Lung microvascular endothelial cell (primary cell): ENCODE measurements around the gene TAAR9. TPM values are rescaled to one million over a fixed set of nuclear protein-coding genes. Genes with fewer than 3 reads are reported as not detected.

Experiments used
- DNase-seq, 2 donors: peaks; one replicate each; pipeline versions ENCODE4 v3.0.0 to v3.0.0-alpha.2; 2010; ENCODE audit warnings: low read depth in 2 of 2
- total RNA-seq: library from RNA; depleted of rRNA; stranded (reverse); fragments of >200 nt; gene quantifications from 2 replicates; pipeline ENCODE4 v1.2.1, GENCODE V29; 2014

Gene TAAR9, protein sequence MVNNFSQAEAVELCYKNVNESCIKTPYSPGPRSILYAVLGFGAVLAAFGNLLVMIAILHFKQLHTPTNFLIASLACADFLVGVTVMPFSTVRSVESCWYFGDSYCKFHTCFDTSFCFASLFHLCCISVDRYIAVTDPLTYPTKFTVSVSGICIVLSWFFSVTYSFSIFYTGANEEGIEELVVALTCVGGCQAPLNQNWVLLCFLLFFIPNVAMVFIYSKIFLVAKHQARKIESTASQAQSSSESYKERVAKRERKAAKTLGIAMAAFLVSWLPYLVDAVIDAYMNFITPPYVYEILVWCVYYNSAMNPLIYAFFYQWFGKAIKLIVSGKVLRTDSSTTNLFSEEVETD
- total RNA-seq: not detected in 2 replicates

DNA sequence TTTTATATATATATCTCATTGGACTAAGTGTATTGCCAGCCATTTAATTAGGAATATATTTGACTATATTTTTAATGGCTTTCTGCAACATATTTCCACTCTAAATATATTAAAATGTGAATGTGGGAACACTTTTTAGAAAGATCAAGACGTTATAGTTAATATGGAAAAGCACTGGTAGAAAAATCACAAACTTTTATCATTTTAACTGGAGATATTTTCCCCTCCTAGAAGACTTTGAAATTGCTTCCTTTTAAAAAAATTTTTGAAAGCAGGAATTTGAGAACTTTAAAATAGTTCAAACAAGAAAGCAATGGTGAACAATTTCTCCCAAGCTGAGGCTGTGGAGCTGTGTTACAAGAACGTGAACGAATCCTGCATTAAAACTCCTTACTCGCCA, at the start of gene TAAR9:
Gene TAAR9, plus strand, starts transcription at position 301 of the 400 bp plus-strand sequence. Its CDS starts 13 bp downstream, at position 314.
- no peak for DNase-seq

DNA sequence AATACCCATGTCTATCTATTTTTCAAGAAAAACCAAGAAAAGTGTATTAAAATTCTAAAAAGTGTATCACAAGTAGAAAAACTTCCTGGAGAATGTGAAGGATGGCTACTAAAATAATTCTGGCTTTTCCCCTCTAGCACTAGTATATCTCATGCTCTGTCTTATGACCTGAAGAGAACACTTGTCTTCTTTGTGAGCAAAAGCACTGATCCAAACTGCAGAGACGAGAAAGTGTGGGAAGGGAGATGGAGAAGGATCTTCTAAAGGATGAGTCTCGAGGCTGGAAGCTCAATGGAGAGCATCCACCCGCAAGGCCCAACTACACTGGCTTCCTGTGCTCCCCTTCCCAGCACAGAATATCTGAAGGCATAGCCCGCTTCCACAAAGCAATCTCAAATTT, 48.7 kb upstream of the TAAR9 start:
- no peak for DNase-seq

DNA sequence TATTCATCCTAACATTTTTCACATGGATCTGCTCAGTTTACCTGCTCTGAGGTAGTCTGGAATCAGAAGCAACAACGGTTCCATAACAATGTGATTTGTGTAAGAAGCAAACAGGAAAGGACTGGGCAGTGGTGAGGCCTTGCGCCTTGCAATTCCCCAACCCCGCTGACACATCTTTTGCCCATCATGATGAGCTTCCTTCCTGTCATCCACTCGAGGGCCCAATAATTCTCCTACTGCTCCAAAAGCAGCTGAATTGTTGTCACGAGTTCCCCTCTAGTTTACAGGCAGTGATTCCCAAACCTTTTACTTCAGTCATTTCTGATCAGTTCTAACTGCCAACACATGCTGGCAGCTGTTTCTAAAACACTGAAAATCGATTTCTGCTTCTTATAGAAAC, 48.1 kb upstream of the TAAR9 start:
- DNase-seq: peak; percentile 70 to 89

DNA sequence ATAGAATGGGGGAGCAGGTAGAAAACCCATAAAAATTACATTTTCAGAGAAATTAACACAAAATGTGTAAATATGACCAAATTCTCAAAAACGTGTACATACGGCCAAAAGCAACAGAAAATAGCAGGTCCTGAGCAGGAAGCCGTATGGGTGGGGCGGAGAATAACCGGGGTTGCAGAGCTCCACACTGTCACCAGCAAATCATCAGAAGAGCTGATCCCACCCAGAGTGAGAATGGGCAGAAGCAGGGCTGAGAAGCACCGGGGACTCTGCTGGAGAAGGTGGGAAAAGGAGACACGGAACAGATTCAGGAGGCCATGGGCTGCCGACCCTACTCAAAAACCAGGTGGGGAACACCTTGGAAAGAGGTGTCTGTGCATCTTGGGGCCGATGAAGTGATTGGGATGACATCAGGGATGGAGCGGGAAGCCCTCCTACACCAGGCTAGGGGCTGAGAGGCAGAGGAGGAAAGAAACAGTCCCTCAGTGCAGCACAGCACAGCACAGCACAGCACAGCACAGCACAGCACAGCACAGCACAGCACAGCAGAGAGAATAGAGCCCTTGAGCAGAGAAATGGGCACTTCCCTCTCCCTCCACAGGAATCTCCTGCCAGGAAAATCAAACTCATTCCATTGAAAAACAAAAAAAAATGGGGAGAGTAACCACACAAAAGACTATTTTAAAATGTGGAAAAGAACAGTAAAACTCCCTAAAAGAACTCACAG, 47.4 kb upstream of the TAAR9 start:
- DNase-seq: peak; percentile 33 to 67

DNA sequence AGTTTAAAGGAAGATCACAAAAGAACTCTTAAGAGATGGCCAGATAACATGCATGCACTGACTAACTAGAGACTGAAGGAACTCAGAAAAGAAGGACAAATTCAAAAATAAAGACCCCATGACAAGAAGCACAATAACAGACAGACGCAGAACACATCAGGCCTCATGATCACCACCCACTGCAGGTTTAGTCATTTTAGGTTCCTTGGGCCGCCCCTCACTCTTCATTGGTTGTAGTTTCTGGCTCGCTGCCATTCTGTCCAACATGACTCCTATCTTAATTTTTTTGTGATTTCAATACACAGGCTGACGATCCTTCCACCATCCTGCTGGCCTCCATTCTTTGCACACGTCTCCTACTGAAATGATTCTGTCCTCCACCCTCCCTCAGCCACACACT, 46.8 kb upstream of the TAAR9 start:
- peak; percentile 32 to 78 for DNase-seq

DNA sequence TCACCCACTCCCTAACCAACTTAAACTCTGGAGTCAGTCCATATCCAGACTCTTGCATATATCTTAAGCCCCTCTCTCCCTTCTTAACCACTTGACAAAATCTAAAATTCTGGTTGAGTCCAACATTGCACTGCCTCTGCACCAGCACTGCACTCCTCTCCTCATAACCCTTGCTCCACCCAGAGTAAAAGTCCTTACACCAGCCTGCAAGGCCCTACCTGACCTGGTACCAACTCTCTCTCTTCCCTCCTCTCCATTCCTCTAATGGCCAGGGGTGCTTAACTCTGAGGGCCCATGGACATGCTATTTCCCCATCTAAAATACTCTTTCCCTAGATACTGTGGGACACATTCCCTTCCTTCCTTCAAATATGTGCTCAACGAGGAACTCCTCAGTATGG, 46.2 kb upstream of the TAAR9 start:
- DNase-seq: no peak

DNA sequence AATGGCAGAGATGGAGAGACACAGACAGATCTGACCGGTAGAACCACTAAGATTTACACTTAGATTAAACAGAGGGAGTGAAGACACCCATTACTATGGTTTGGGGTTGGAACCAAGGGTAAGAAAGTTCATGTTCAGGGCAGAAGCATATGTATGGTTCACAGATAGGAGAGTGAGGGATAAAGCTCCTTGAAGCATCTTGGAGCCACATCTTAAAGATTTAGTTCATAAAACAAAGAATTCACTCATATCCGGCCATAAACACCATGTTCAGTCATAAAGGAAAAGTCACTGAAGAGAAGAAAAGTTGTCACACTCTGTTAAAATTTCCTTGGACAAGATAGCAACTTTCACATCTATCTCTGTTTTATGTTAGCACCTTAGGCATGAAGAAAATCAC, 43.1 kb upstream of the TAAR9 start:
- DNase-seq: no peak

DNA sequence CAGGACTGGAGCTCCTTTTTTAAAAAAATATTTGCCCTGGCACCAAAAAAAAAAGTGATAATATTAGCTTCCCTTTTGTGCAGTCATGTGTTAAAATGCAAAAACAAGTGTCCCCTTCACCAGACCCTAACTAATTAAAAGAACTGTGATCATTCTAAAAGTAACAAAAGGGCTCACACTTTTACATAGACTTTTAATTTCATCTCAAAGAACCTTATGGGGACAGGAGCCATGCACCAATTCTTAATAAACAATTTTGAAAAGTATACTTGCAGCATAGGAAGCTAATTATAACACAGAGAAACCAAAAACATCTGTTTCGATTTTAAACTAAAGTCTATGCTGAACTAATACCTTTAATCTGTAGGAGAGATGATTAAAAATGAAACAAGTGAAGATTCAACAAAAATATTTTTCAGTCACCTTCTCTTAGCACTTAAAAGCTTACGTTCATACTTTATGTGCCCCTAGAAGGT, 42.4 kb upstream of the TAAR9 start:
- DNase-seq: no peak

DNA sequence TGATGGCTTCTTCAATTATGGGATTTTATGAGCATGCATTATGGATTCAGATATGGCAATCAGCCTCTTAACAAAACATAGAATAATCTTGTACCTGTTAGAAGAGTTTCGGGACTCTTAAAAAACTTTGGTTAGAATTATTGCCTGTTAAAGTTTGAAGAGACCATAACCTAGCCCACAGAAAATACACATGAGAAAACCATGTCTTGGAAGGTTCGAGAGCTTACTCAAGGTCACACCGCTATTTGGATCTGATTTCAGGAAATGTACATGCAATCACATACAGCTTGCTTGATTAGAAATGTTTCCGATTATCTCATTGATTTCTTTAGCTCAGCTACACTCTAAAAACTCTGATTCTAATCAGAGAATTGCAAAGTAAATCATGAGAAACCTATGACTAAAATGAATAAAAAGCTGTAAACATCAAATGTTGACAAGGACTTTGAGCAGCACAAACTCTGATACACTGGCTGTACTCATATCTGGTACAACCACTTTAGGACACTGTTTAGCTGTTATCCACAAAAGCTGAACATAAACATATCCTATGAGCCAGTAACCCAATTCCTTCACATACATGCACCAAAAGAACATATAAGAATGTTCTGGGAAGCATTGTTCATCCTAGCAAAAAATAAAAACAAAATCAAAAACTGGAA, 41.4 kb upstream of the TAAR9 start:
- no peak for DNase-seq

DNA sequence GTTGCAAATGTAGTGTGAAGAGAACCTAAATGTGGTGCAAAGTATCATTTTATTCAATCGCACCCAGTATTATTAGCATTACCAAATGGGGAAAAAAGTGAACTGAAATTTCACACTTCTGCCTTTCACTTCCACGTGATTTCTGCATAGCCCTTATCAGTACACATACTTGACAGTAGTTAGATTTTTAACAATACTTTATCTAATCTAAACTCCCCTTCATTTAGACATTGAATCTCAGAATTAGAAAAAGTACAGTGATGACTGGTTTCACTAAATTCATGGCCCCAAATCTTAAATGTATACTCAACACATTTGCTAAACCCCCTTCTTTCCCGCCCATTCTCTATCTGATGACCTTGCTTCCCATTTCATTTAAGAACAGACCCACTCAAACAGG, 39.4 kb upstream of the TAAR9 start:
- DNase-seq: no peak

DNA sequence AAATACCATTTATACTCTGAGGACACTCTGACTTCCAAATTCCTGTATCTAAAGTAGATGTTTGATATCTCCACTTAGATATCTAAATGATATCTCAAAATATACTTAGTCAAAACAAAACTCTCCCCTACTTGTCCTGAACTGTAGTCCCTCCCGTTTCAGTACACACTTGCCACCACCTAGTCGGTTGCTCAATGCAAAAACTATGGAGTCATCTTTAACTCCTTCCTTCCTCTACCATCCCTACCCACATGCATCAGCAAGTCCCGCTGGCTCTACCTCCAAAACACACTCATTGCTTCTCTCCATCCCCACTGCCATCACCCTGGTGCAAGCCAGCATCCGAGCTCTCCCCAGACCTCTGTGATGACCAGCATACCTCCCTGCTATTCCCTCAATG, 38.3 kb upstream of the TAAR9 start:
- DNase-seq: no peak

DNA sequence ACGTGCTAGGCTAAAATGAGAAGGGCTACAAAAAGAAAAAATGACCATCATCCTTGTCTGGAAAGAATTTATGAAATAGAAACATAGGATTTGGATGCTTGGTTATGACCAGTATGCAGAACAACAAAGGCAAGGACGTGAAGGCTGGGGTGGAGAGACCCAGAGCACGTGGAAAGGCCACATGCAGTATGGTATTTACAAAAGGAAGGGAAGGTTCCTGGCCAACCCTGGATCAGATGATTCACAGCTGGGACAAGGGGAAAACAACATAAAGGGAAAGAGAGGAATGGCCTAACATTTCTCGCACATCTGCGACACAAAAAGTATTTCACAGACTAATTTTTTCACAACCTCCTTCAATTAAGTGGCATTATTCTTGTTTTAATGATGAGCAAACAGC, 33.3 kb upstream of the TAAR9 start:
- DNase-seq: peak; percentile 76 to 97

DNA sequence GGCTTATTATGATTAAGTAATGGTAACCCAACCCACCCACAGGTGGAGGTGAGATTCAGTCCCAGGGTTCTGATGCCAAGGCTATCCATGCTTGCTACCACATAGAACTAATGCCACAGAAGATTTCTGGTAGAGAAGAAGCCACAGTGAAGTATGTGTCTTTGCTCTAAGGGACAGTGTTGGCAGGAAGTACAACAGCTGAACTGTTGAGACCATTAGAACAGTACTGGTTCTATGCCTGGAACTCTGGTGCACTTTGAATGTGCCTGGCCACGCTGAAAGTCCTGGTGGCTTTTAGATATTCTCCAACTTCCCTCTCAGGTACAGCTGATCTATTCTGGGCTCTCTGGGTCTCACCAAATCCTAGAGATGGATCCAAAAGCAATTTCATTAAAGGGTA, 32.9 kb upstream of the TAAR9 start:
- DNase-seq: peak in 1 of 2 donors; percentile 30

DNA sequence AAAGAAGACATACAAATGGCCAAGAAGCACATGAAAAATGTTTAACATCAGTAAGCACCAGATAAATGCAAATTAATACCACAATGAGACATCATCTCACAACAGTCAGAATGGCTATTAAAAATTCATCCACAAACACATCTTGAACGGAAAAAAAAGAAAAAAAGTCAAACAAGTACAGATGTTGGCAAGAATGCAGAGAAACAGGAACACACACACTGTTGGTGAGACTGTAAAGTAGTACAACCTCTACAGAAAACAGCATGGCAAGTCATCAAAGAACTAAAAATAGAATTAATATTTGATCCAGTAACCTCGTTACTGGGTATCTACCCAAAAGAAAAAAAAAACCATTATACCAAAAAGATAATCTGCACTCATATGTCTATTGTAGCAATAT, 31.6 kb upstream of the TAAR9 start:
- no peak for DNase-seq

DNA sequence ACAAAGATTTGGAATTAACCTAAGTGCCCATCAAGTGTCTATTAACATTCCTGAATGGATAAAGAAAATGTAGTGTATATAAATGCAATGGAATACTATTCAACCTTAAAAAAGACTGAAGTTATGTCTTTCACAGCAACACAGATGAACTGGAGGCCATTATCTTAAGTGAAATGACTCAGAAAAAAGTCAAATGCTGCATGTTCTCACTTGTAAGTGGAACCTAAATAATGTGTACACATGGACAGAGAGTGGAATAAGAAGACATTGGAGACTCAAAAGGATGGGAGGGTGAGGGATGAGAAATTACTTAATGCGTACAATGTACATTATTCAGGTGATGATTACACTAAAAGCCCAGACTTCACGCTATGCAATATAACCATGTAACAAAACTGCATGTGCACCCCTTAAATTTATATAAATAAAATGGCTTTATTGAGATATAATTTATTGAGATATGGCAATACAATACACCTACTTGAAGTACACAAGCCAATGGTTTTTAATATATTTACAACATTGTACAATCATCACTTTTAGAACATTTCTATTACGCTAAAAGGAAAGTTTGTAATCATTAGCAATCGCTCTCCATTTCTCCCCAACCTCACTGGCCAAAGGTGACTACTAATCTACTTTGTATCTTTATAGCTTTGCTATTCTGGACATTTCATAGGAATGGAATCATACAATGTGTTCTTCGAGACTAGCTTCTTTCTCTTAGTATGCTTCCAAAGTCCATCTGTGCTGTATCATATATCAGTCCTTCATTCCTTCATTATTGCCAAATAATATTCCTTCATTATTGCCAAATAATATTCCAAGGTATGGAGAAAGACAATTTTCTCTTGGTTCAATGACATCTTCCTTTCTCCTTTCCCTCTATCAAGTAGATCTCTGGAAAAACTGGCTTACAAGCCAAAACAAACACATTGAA, 30.9 kb upstream of the TAAR9 start:
- no peak for DNase-seq

DNA sequence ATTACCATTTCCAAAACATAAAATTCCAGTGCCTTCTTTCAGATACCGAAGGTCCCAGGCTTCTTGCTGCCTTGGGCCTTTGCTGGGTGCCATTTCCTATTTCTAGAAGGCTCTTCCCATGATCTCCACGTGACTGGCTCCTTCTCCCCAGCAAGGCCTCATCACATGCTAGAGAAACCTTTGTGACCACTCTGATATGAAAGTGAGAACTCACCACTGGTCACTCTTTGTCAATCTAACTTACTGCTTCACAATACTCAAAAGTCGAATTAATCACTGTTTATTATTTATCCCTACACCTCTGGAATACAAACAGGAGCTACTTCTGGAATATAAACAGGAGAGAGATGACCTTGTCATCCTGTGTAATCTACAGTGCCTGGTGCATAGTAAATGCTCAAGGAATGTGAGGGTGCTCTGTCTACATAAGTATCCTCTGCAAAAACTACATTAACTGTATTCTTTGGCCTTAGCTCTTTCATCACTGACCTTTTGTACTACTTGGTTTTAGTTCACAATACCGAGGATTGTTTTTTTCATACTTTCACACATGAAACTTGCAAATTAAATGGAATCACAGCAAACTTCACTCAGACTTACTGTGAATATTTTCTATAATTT, 26.8 kb upstream of the TAAR9 start:
- DNase-seq: peak; percentile 12 to 35

DNA sequence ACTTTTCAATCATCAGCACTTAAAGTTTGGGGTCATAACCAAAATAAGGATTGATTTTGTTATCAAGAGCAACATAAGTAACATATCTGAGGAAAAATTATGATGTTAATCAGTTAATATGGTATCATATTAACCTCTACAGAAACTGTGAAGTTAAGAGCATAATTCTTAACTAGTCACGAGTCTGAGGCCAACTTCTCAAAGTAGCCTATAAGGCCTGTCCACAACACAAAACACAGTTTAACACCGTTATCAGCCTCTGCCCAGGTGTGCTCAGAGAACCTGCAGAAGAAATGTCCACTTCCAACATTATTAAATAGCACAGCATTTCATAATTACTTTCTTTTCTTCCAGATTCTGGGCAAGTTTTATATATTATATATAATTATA, 26.3 kb upstream of the TAAR9 start:
- DNase-seq: peak in 1 of 2 donors; percentile 3

DNA sequence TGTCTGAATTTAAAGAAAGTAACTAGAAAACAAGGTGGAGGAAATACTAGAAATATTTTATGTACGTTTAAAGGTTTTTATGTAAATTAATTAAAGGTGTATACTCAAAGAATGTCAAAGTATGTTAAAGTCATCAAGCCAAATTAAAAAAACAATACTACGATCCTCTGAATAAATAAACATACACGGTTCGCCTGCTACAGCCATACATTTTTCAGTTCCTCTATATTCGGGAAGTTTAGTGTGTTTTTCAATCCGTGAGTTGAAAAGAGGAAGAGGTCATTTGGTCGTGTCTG, 25.8 kb upstream of the TAAR9 start:
- DNase-seq: no peak

DNA sequence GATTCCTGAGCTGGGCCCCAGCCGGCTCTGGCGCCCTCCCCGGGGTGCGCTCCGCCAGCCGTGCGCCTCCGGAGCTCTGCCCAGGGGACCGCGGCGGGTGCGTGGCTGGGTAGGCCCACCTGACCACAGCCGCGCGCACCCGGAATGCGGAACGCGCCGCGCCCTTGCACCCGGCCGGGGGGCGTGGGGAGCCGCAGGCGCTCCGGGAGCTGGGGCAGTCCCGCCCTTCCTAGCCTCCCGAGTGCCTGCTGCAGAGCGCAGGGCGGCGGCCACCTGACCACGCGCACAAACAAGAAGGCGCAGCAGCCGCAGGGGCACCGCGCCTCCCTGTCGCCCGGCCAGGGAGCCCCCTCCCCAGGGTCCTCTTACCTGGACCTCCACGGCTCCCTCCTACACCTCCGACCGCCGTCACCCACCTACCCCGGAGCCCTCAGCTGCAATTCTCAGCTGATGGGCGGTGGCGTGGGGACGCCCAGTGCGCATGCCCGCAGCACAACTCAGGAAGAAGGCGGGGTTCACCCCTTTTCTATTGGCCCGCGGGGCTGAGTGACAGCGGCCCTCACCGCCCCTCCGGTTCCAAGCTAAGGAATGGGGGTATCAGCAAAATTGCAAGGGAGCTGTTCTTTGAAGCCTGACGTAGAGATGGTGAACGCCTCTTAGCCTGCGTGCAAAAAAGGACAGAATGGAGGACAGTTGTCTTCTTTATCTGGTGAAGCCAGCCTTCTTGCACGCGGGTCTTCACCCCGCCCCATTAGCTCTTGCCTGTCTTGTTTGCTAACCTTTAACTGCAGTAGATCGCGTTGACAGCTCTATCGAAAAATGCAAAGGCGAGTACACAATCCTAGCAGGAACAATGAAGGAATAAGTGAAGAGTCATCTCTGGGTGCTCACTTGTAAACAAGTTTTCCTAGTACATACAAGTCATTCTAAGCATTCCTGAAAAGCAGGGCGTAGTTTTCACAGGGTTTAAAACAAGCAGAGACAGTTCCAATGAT, 25.1 kb upstream of the TAAR9 start, which contains the start of gene STX7:
Gene STX7, minus strand, starts transcription at position 479 of the 995 bp plus-strand sequence. CDS start 9,586 bp downstream, outside the sequence.
- peak; percentile 89 to 90 for DNase-seq
